Fibroblast of lung (primary cell): ENCODE measurements around the gene ASPRV1.

Source experiments
- EZH2 ChIP-seq: IDR thresholded peaks from 2 replicates; pipeline ENCODE4 v1.5.1; 2012; ENCODE audit warnings: low read length, control low read depth, mild to moderate bottlenecking; ENCODE audit errors: missing control alignments
- TF ChIP-seq, protein P1 (sequence below), 2 donors: IDR thresholded peaks in 1 of 2; conservative IDR thresholded peaks in 1 of 2; 1 replicate in 1 of 2; 2 replicates in 1 of 2; pipeline ENCODE4 v1.5.1; 2011 to 2012; ENCODE audit warnings: low read length in 2 of 2, control low read depth in 1 of 2, inconsistent platforms in 1 of 2, low read depth in 1 of 2, mild to moderate bottlenecking in 1 of 2

DNA sequence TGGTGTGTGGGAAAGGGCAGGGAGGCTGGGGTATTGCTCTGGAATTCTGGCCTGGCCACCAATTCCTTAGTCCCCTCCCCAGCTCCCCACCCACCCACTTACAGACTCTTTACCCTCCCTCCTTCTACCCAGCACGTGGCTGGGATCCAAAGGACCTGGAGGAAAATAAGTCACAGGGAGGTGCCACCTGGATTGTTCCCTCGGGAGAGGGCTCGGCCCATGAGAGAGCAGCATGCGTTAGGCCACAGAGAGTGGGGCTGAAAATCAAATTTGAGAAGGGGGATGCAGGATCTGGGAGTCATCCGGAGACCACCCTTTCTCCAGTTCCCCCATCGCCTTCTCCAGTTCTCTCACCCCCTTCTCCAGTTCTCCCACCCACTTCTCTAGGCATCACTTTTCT is 3.0 kb downstream of the ASPRV1 start:
- TF ChIP-seq, protein P1, sequence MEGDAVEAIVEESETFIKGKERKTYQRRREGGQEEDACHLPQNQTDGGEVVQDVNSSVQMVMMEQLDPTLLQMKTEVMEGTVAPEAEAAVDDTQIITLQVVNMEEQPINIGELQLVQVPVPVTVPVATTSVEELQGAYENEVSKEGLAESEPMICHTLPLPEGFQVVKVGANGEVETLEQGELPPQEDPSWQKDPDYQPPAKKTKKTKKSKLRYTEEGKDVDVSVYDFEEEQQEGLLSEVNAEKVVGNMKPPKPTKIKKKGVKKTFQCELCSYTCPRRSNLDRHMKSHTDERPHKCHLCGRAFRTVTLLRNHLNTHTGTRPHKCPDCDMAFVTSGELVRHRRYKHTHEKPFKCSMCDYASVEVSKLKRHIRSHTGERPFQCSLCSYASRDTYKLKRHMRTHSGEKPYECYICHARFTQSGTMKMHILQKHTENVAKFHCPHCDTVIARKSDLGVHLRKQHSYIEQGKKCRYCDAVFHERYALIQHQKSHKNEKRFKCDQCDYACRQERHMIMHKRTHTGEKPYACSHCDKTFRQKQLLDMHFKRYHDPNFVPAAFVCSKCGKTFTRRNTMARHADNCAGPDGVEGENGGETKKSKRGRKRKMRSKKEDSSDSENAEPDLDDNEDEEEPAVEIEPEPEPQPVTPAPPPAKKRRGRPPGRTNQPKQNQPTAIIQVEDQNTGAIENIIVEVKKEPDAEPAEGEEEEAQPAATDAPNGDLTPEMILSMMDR (conservative IDR thresholded peaks at IDR 0.05 in 1 of 2, IDR thresholded peaks at IDR 0.05 in 1 of 2; ENCODE audit: low read depth in 1 of 2, low read length in 2 of 2): no peak
- TF ChIP-seq EZH2: no peak
